Measurements from ENCODE around the gene COL6A1.

Gene COL6A1

GRCh38 chr21:46049890-46050667, 68.5 kb downstream of the COL6A1 start:
- DNase-seq (ENCODE audit: low spot score) = no peak

DNA sequence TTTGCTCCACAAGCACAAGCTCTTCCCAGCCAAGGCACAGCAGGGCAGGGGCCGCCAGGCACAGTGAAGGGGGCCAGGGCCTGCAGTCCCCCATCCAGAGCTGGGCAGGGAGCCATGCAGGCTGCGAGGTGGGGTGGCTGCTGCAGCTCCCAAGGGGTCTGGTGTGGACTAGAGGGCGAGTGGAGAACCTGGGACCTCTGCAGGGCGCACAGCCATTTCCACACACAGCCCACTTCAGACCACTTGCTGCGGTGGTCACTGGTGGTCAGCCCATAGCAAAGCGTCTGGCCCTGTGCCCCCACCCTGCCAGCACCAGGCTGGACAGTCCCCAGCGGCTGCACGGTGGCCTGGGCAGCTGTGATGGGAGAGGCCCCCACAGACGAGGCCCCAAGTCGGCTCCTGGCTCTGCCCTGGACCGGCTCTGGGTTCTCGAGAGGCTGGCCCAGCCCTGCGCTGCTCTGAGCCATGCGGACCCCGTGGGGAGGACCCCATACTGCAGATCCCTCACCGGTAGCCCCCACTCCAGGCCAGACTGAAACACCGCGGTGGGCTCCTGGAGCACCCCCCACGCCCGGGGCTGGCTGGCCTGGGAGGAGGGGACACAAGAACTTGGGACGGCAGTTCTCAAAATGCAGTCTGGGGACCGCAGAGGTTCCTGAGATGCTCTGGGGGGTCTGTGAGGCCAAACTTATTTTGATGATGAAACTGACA, 69.3 kb downstream of the COL6A1 start:
- DNase-seq (ENCODE audit: low spot score) = no peak

DNA sequence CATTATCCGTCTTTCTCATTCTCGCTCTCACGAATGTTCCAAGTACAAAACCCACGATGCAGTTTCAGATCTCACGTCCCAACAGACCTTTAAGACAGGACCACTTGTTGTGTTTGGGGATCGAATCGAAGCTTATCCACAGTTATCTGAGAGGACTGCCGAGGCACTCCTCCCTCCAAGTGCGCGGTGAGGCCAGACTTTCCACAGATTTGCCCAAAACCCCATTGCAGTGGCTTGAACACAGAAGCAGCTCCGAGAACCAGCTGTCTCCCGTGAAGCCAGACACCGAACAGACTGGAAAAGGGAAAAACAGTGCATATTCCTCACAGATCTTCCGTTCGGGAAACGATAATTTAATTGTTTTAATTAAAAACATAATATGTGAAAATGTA, 69.8 kb downstream of the COL6A1 start:
- no peak for DNase-seq (ENCODE audit: low spot score)

DNA sequence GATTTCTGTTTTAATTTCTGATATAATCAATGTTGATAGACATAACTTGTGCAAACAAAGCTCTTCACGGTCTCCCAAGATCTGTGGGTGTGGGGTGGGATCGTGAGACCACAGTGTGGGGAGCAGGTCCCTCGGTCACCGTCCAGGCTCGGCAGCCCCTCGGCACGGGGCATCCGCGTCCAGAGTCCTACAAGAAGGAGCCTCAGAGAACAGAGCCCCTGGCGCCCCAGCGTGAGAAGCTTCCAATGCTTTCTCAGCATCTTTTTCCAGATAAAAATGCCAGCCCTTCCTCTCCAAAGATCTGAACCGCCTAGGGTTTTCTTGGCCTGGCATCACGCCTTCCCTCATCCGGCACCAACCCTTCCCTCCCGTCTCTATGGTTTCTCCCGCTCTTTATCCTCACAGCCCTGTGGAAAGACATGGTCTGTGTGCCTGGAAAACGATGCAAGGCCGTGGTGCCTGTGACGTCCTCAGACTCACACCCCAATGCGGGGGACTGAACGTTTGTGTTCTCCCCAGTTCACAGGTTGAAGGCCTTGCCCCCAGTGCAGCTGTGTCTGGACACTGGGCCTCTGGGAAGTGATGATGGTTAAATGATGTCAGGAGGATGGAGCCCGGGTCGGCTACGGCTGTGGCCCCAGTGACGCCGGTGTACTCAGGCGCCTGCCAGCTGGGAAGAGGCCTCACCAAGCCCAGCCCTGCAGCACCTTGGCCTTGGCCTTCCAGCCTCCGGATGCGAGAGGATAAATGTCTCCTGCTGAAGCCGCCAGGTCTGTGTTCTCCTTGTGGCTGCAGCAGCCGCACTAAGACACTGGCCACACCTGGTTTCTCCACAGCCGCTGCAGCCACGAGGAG, 70.5 kb downstream of the COL6A1 start:
- DNase-seq (ENCODE audit: low spot score) = no peak

GRCh38 chr21:46052703-46053651, 71.4 kb downstream of the COL6A1 start:
- peak; percentile 41 for DNase-seq (ENCODE audit: low spot score)

DNA sequence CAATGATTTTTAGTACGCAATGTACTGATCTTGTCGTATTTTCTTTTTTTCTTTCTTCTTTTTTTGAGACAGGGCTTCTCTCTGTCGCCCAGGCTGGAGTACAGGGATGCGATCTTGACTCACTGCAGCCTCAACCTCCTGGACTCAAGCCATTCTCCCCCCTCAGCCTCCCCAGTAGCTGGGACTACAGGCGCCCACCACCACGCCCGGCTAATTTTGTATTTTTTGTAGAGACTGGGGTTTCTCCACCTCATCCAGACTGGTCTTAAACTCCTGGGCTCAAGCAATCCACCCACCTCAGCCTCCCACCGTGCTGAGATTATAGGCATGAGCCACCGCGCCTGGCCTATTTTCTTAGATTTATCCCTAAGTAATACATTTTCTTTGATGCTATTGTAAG, 72.5 kb downstream of the COL6A1 start:
- no peak for DNase-seq (ENCODE audit: low spot score)

DNA sequence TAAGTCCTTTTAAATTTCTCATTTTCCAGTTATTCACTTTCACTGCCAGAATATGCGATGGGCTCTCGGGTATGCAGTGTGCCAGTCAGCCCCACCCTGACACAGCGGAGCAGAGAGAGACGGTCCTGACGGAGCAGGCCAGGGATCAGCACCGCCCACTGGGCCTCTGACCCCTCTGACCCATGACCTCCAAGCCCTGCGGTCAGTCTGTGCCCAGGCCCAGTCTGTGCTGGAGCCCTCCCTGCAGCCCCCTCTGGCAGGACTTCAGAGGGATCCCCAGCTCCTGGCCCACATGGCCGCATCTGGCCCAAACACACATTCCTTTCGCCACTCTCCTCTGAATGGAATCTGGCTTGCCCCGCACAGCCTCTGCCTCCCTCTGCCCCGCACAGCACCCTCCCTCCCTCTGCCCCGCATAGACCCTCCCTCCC, 72.9 kb downstream of the COL6A1 start:
- DNase-seq (ENCODE audit: low spot score) = no peak

Data from CD4-positive, alpha-beta T cell treated with Interleukin-2 at 100 ng/mL for 4 hours (primary cell).